NCI-H526 (cell line): ENCODE data around the gene NCR2.
A peak's percentile ranks its signal among the peaks of the same experiment; 100 is the strongest.

Source experiments
- DNase-seq, 2 experiments: peaks; one replicate each; lab custom pipeline; 2025; lab: John Stamatoyannopoulos, UW

Gene NCR2

GRCh38 chr6:41331401-41332150 is 3.8 kb upstream of the NCR2 start:
- no peak for DNase-seq

- DNase-seq, result no peak
Observed at GRCh38 chr6:41332241-41332640, 3.2 kb upstream of the NCR2 start.

- DNase-seq, result no peak
Observed at GRCh38 chr6:41332842-41333736, 2.3 kb upstream of the NCR2 start.

DNA sequence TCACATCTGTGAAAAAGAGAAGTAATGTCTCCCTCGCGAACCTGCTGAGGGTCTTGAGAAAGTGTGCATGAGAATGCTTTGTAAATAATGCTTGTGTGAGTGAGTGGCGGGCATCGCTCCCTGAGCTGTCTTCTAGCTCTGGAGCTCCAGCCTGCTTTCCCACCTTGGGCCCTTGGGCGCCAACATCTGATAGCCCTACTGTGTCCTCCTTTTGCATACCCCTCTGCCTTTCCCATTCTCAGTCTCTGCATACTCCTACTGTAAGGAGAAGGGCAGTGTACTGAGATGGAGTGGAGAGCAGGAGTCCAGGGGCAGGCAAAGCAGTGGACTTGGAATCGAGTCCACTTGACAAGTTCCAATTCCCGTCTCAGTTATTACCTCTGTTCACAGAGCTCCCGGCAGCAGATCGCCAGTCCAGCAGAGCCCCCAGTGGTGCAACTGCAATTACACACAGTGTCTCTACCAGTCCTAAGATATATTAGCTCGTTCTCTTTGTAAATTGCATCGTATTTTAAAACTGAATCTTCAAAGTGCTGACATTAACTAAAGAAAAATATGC is 847 bp upstream of the NCR2 start:
- DNase-seq, result peak in 1 of 2 experiments; percentile 7

- DNase-seq, result no peak
Observed at GRCh38 chr6:41335943-41336342, 535 bp downstream of the NCR2 start.

GRCh38 chr6:41336824-41337223 is 1.4 kb downstream of the NCR2 start:
- no peak for DNase-seq

- no peak for DNase-seq
Observed at GRCh38 chr6:41337709-41338108, 2.3 kb downstream of the NCR2 start.

GRCh38 chr6:41338659-41339058 is 3.3 kb downstream of the NCR2 start:
- no peak for DNase-seq

DNA sequence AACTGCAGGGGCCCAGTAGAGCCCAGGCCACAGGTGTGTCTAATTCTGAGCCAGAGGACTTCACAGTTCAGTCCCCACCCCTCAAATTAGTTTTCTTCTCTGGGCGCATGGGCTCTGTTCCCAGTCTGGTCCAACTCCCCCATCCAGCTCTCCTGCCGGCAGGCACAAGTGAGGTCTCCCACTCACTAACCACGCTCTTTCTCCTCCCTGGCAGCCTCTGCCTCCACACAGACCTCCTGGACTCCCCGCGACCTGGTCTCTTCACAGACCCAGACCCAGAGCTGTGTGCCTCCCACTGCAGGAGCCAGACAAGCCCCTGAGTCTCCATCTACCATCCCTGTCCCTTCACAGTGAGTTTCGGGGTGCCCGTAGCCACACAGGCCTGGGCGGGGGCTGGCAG is 6.2 kb downstream of the NCR2 start:
- DNase-seq, result no peak

DNA sequence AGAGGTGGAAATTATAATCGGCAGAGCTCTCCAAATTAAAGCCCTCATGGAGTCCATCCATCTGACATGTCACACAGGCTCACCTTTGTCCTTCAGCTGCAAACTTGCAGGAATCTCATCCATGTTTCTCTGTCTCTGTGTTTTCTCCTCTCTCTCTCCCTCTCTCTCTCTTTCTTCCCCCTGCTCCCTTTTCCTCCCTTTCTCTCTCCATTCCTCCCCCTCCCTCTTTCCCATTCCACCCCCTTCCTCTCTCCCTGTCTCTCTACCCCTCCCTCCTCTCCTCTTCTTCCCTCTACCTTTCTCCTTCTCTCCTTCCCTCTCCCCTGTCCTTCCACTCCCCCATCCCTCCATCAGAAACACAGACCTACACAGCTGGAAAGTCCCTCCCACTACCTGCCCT is 6.8 kb downstream of the NCR2 start:
- DNase-seq, result no peak

DNA sequence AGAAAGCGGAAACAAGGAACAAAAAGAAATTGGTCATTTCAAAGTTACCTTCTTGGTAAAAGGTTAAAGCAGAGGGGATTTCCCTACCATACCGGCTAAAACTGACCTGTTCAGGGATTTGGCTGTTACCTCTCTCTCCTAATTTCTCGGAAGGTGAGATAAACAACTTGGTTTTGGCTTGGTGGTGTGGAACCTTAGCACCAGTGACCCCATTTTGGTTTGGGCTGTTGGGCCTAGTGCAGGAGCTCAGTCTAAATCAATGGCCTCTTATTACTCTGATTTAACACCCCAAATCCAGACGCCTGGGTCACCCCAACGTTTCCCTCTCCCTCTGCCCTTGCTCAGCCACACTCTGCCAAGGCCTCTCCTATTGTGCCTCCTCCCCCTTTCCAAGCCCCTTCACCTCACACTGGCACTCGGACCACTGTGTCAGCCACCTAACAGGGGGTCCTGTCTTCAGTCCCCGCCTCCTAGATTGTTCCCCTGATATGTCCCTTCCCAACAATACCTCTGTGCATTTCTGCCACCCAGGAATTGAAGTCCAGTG is 8.3 kb downstream of the NCR2 start:
- DNase-seq, result no peak

- DNase-seq, result no peak
Observed at GRCh38 chr6:41344876-41345275, 9.5 kb downstream of the NCR2 start.

DNA sequence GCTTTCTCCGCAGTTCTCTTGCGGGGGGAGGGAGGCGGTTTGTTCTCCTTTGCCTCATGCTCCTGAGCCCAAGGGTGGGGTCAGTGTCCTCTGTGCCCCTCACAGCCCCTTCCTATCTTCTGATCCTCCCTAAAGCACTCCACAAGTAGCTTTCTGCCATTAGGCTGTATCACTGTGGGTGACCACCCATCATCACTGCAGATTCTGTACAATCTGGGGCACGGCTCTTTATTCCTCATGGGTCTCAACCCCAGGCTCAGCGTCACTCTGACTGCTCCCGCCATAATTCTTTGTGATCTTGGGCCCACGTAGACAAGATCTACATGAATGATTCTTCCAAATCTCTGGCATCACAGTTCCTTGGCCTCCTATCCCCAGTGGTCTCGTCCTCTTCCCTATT is 10.5 kb downstream of the NCR2 start:
- no peak for DNase-seq

GRCh38 chr6:41346441-41346840 is 11.0 kb downstream of the NCR2 start:
- DNase-seq, result no peak

- DNase-seq, result no peak
Observed at GRCh38 chr6:41347378-41348050, 12.1 kb downstream of the NCR2 start.

- no peak for DNase-seq
Observed at GRCh38 chr6:41348934-41349333, 13.5 kb downstream of the NCR2 start.

GRCh38 chr6:41352396-41352795 is 17.0 kb downstream of the NCR2 start:
- DNase-seq, result no peak

DNA sequence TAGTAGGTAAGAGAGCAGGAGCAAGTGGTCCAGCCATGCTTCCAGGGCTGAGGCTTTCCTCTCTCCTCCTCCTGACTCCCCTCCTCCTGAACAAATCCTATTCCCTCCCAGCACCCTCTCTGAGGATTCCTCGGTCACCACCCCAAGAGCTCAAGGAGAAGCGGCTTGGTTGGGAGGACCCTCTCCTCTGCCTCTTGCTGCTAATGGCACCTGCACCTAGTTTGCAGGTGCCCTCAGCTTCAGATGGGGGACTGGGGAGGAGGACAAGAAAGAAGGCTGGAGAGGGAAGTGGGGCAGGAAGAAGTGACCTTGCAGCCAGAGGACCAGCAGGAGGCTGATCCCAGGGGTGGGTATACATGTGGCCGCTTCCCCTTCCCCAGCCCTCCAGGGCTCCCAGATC is 17.5 kb downstream of the NCR2 start:
- DNase-seq, result no peak

GRCh38 chr6:41353333-41353732 is 17.9 kb downstream of the NCR2 start:
- DNase-seq, result no peak

DNA sequence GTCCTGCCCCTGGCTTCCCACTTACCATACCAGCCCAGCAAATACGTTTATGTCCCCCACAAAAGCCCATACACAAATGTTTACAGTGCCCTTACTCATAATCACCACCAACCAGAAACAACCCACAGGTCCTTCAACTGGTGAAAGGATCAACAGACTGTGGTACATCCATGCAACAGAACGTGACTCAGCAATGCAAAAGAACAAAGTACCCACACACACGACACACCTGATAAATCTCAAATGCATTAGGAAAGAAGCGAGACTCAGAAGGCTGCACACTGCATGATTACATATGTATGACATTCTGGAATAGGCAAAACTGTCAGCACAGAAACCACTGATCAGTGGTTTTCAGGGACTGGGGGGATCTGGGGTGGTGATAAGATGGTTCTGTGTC is 20.5 kb downstream of the NCR2 start:
- no peak for DNase-seq

GRCh38 chr6:41356825-41357224 is 21.4 kb downstream of the NCR2 start:
- no peak for DNase-seq

GRCh38 chr6:41358503-41358902 is 23.1 kb downstream of the NCR2 start:
- no peak for DNase-seq
